GM12878 (cell line): Measurements from ENCODE around the gene ERCC1. TPM values are rescaled to one million over a fixed set of nuclear protein-coding genes. Genes with fewer than 3 reads are reported as not detected.
A peak's percentile ranks its signal among the peaks of the same experiment; 100 is the strongest.

Experiments
- ATAC-seq: fragments of 200-7000 bp; cut with Tn5 transposase; 3 replicates; pipeline ENCODE4 v1.9.1; 2020; ENCODE audit warnings: mild to moderate bottlenecking, moderate library complexity
- BruUV-seq: library from RNA; stranded (reverse); fragments of 400-500 nt; replicated peaks from 2 replicates; lab custom pipeline; 2021; lab: Mats Ljungman, UMichigan
- CTCF ChIA-PET: fragments of 300-600 bp; sonication (Branson Sonifier 250); formaldehyde crosslinking; extraction: SDS; loops from one replicate; lab custom pipeline; 2021; ENCODE audit warnings: inconsistent platforms; lab: Yijun Ruan, JAX
- POLR2A ChIA-PET: fragments of 350-600 bp; formaldehyde crosslinking; extraction: SDS; loops from one replicate; lab custom pipeline; 2021; ENCODE audit warnings: inconsistent platforms; lab: Charles Lee
- RAD21 ChIA-PET: fragments of 300-600 bp; sonication (Branson Sonifier 250); formaldehyde crosslinking; loops from one replicate; lab custom pipeline; 2023; ENCODE audit warnings: antibody characterized with exemption; ENCODE audit not compliant: unreplicated experiment; lab: Charles Lee
- SMC1A ChIA-PET: fragments of 300-600 bp; sonication (Branson Sonifier 250); formaldehyde crosslinking; loops from one replicate; lab custom pipeline; 2023; ENCODE audit not compliant: unreplicated experiment, uncharacterized antibody; lab: Charles Lee
- DNase-seq: peaks from one replicate; pipeline ENCODE4 v3.0.0-alpha.2; 2011; ENCODE audit warnings: low read depth, low spot score
- FAIRE-seq: peaks from 3 replicates; lab custom pipeline; 2011; peaks lifted over from hg19 to GRCh38; lab: Jason Lieb, UNC
- H2AFZ ChIP-seq: 2 replicates; pipeline ENCODE4 v1.6.0; 2011; ENCODE audit warnings: low read depth, low read length, control low read depth; ENCODE audit not compliant: control insufficient read depth
- H3K27ac ChIP-seq: 2 replicates; pipeline ENCODE4 v1.5.1; 2011; ENCODE audit warnings: control low read depth; ENCODE audit not compliant: control insufficient read depth, insufficient read depth
- H3K27me3 ChIP-seq, 2 experiments: replicated peaks in 1 of 2; 2 replicates each; pipeline versions ENCODE4 v1.6.0 to v1.6.1; 2011; ENCODE audit warnings: low read length in 1 of 2; ENCODE audit not compliant: control insufficient read depth in 2 of 2, insufficient read depth in 2 of 2
- H3K36me3 ChIP-seq, 2 experiments: 2 replicates each; pipeline ENCODE4 v1.5.1; 2011; ENCODE audit warnings: low read length in 1 of 2; ENCODE audit not compliant: control insufficient read depth in 2 of 2, insufficient read depth in 2 of 2
- H3K4me1 ChIP-seq: 2 replicates; pipeline ENCODE4 v1.6.1; 2011; ENCODE audit warnings: mild to moderate bottlenecking, low read length, moderate library complexity, mixed read lengths; ENCODE audit not compliant: control insufficient read depth, insufficient read depth
- H3K4me2 ChIP-seq: 2 replicates; pipeline ENCODE4 v1.6.0; 2011; ENCODE audit warnings: control low read depth; ENCODE audit not compliant: control insufficient read depth, insufficient read depth
- H3K4me3 ChIP-seq: fragments of 200-600 bp; sonication (generic); 2 replicates; pipeline ENCODE4 v1.5.1; 2016
- H3K79me2 ChIP-seq: 2 replicates; pipeline ENCODE4 v1.6.0; 2011; ENCODE audit warnings: low read length; ENCODE audit not compliant: control insufficient read depth, insufficient read depth
- H3K9ac ChIP-seq: 2 replicates; pipeline ENCODE4 v1.8.0; 2011; ENCODE audit warnings: low read length, control low read depth, mixed read lengths; ENCODE audit not compliant: control insufficient read depth, insufficient read depth
- H3K9me3 ChIP-seq: replicated peaks from 3 replicates; pipeline ENCODE4 v1.5.1; 2011; ENCODE audit warnings: mild to moderate bottlenecking, low read length; ENCODE audit not compliant: control insufficient read depth, insufficient read depth
- H4K20me1 ChIP-seq: 2 replicates; pipeline ENCODE4 v1.6.0; 2011; ENCODE audit not compliant: control insufficient read depth, insufficient read depth
- CBX3 ChIP-seq: fragments of 200-600 bp; sonication (generic); IDR thresholded peaks from 2 replicates; pipeline ENCODE4 v1.6.1; 2016; ENCODE audit warnings: low read depth, borderline replicate concordance
- CREM ChIP-seq: IDR thresholded peaks from 2 replicates; pipeline ENCODE4 v1.6.1; 2014; ENCODE audit warnings: antibody characterized with exemption, low read depth
- HCFC1 ChIP-seq: fragments of 150-350 bp; IDR thresholded peaks from 2 replicates; pipeline ENCODE4 v1.6.1; 2014; ENCODE audit warnings: low read length
- IKZF1 ChIP-seq: fragments of 450-650 bp; conservative IDR thresholded peaks from 2 replicates; pipeline ENCODE4 v1.6.1; 2017; ENCODE audit warnings: antibody characterized with exemption, mild to moderate bottlenecking
- IRF5 ChIP-seq: fragments of 450-650 bp; IDR thresholded peaks from 2 replicates; pipeline ENCODE4 v1.6.1; 2017; ENCODE audit warnings: borderline replicate concordance
- MTA2 ChIP-seq: fragments of 450-650 bp; IDR thresholded peaks from 2 replicates; pipeline ENCODE4 v1.6.1; 2016; ENCODE audit warnings: low read depth, mild to moderate bottlenecking, moderate library complexity
- NR2C2 ChIP-seq: IDR thresholded peaks from 2 replicates; pipeline ENCODE4 v1.6.1; 2011; ENCODE audit warnings: borderline replicate concordance, low read depth; ENCODE audit not compliant: control insufficient read depth, insufficient read length
- RB1 ChIP-seq: fragments of 450-650 bp; formaldehyde crosslinking; IDR thresholded peaks from 2 replicates; pipeline ENCODE4 v1.6.1; 2017; ENCODE audit warnings: mild to moderate bottlenecking, borderline replicate concordance
- SMAD1 ChIP-seq: fragments of 450-650 bp; IDR thresholded peaks from 2 replicates; pipeline ENCODE4 v1.6.1; 2018; ENCODE audit warnings: mild to moderate bottlenecking, low read depth; ENCODE audit not compliant: partially characterized antibody
- SMAD5 ChIP-seq: IDR thresholded peaks from 2 replicates; pipeline ENCODE4 v1.6.1; 2016; ENCODE audit warnings: antibody characterized with exemption, low read depth
- SMARCA5 ChIP-seq: fragments of 450-650 bp; IDR thresholded peaks from 2 replicates; pipeline ENCODE4 v1.6.1; 2017; ENCODE audit warnings: mild to moderate bottlenecking
- SMC3 ChIP-seq: IDR thresholded peaks from 2 replicates; pipeline ENCODE4 v1.6.1; 2011; ENCODE audit warnings: low read length, improper control_type of control experiment, borderline replicate concordance
- SREBF1 ChIP-seq: IDR thresholded peaks from 2 replicates; pipeline ENCODE4 v1.6.1; 2012; ENCODE audit warnings: mild to moderate bottlenecking, low read length
- YBX1 ChIP-seq: fragments of 450-650 bp; IDR thresholded peaks from 2 replicates; pipeline ENCODE4 v1.6.1; 2016; ENCODE audit warnings: antibody characterized with exemption
- YY1 ChIP-seq: IDR thresholded peaks from 2 replicates; pipeline ENCODE4 v1.6.1; 2011; ENCODE audit warnings: low read depth, mild to moderate bottlenecking, low read length
- WGBS: methylation state at CpG from one replicate; pipeline ENCODE4 v1.1.6; 2016; ENCODE audit warnings: low lambda C conversion rate; ENCODE audit not compliant: insufficient replicate concordance, insufficient coverage; ENCODE audit errors: missing lambda C conversion rate; 5-methylcytosine and 5-hydroxymethylcytosine counted together
- in situ Hi-C: fragments of 300-500 bp; cut with MboI; formaldehyde crosslinking; loops from 9 replicates; pipeline ENCODE4 v1.14.3; 2018; ENCODE audit warnings: mixed read lengths
- intact Hi-C: fragments of 100-400 bp; cut with micrococcal nuclease; formaldehyde crosslinking; loops from one replicate; pipeline ENCODE4 v1.14.2; 2022; ENCODE audit not compliant: unreplicated experiment
- polyA plus RNA-seq, 11 experiments: library from polyadenylated mRNA; depleted of rRNA in 4 of 11; unstranded in 6 of 11; stranded (reverse) in 5 of 11; fragments of >200 nt; fragmentation: Nextera tagmentation in 4 of 11; fragmentation: Illumina TruSeq in 1 of 11; extraction: Ambion mirVana in 4 of 11; extraction: Trizol in 1 of 11; gene quantifications; 1 replicate in 1 of 11; 2 replicates in 10 of 11; pipeline versions ENCODE4 v1.2.1 to v1.2.3, GENCODE V29; 2011 to 2016; ENCODE audit warnings: inconsistent platforms in 2 of 11, missing spikeins in 2 of 11, low read depth in 1 of 11
- total RNA-seq, 4 experiments: library from RNA; depleted of rRNA in 3 of 4; stranded (reverse); fragments of >200 nt in 3 of 4; fragmentation: Illumina TruSeq in 1 of 4; extraction: Trizol in 1 of 4; gene quantifications; 2 replicates each; pipeline versions ENCODE4 v1.2.1 to v1.2.3, GENCODE V29; 2013 to 2021
- TF ChIP-seq, protein P1 (sequence below): IDR thresholded peaks from 2 replicates; pipeline ENCODE4 v1.6.1; 2011; ENCODE audit warnings: borderline replicate concordance, low read depth, mild to moderate bottlenecking, moderate library complexity, mixed read lengths, low read length; ENCODE audit not compliant: insufficient read depth; ENCODE audit errors: extremely low read length

ERCC1 gene
- total and polyA plus RNA-seq, 10 of the 15 experiments (the other 5 are each of a cell fraction or from before 2014, with no cell fraction given): 14.7 to 104 (median 61.1) TPM

GRCh38 chr19:45391871-45392665 lies 31.6 kb downstream of the ERCC1 start:
- intact Hi-C loops: no loop called here
- Histone ChIP-seq H3K27ac (no peak overlapping the region), H3K4me2 (no peak overlapping the region), H3K9ac (no peak overlapping the region), H3K4me3 (no peak overlapping the region), H3K36me3 (no peaks in the 10 kb centered on the region), H3K79me2 (no peaks in the 10 kb centered on the region), H3K27me3 (no peaks in the 10 kb centered on the region), H4K20me1 (no peaks in the 10 kb centered on the region), H3K4me1 (no peaks in the 10 kb centered on the region), H3K9me3 (no peaks in the 10 kb centered on the region), H2AFZ (no peak overlapping the region)
- no peak for DNase-seq
- in situ Hi-C loops: no loop called here
- no peak for ATAC-seq
- SMC1A ChIA-PET: no interaction called here
- CTCF ChIA-PET: interaction anchor here (1.2 to 2.5 kb wide), 2 partner anchors 11 to 12 kb away, joined by 4 to 18 read pairs; partner anchors contain the start of gene PPP1R13L
- POLR2A ChIA-PET: no interaction called here
- WGBS: 81% methylated on average over 18 of the region's 21 CpGs
- TSS peak; percentile 41 for BruUV-seq
- RAD21 ChIA-PET: no interaction called here
- TF ChIP-seq MTA2: no peak
- no peak for TF ChIP-seq SMAD1
- TF ChIP-seq SMARCA5: 0 out of 2 replicates have a peak, but pooled peaks have one; percentile 25
- no peak for FAIRE-seq

GRCh38 chr19:45391346-45391745 lies 32.4 kb downstream of the ERCC1 start:
- Histone ChIP-seq H3K4me1 (no peaks in the 10 kb centered on the region), H2AFZ (no peak overlapping the region; the same call in 1 of the 2 replicates), H3K4me2 (peak overlapping the region; percentile 54; the same call in 1 of the 2 replicates), H3K27me3 (no peaks in the 10 kb centered on the region), H3K9ac (0 out of 2 replicates have a peak overlapping the region, but pooled peaks have one; percentile 25), H3K9me3 (no peaks in the 10 kb centered on the region), H3K4me3 (no peak overlapping the region), H4K20me1 (no peaks in the 10 kb centered on the region), H3K79me2 (no peaks in the 10 kb centered on the region), H3K27ac (no peak overlapping the region), H3K36me3 (no peaks in the 10 kb centered on the region)
- CTCF ChIA-PET: interaction anchor here (0.7 to 1.2 kb wide), 2 partner anchors 10 to 11 kb away, joined by 3 to 4 read pairs; no protein-coding TSS in a partner anchor
- in situ Hi-C loops: no loop called here
- RAD21 ChIA-PET: no interaction called here
- WGBS: 80% methylated on average over 3 of the region's 3 CpGs
- peak; percentile 72 for FAIRE-seq
- BruUV-seq: no TSS peak
- DNase-seq: no peak
- intact Hi-C loops: no loop called here
- SMC1A ChIA-PET: interaction anchor here (1.4 kb wide), 1 partner anchor 13 kb away, joined by 4 read pairs; no protein-coding TSS in a partner anchor
- POLR2A ChIA-PET: no interaction called here
- ATAC-seq: peak; percentile 97
- TF ChIP-seq CBX3 (no peak), RB1 (no peak), IRF5 (no peak), SREBF1 (no peak), YBX1 (no peak), SMAD5 (no peak), CREM (no peak), YY1 (peak; percentile 52; the same call in 1 of the 2 replicates), SMC3 (no peak), IKZF1 (peak; percentile 30; the same call in 1 of the 2 replicates), HCFC1 (peak; percentile 62), NR2C2 (no peak)
- TF ChIP-seq, protein P1, sequence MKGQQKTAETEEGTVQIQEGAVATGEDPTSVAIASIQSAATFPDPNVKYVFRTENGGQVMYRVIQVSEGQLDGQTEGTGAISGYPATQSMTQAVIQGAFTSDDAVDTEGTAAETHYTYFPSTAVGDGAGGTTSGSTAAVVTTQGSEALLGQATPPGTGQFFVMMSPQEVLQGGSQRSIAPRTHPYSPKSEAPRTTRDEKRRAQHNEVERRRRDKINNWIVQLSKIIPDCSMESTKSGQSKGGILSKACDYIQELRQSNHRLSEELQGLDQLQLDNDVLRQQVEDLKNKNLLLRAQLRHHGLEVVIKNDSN: no peak
